RWPE1 (cell line): Measurements from ENCODE around the gene FCHSD2.

Source experiments
- CTCF ChIA-PET: fragments of 350-600 bp; sonication (Branson Sonifier 250); formaldehyde crosslinking; extraction: SDS; loops from one replicate; lab custom pipeline; 2021; lab: Yijun Ruan, JAX
- POLR2A ChIA-PET: fragments of 400-600 bp; formaldehyde crosslinking; extraction: SDS; loops from one replicate; lab custom pipeline; 2020; ENCODE audit warnings: antibody characterized with exemption; ENCODE audit not compliant: low non-redundant PET; lab: Yijun Ruan, JAX
- DNase-seq: peaks from one replicate; pipeline ENCODE4 v3.0.0; 2012; ENCODE audit warnings: low spot score
- H3K27ac ChIP-seq: fragments of 450-650 bp; 2 replicates; pipeline ENCODE4 v1.5.1; 2017
- CTCF ChIP-seq: fragments of 450-650 bp; conservative IDR thresholded peaks from 2 replicates; pipeline ENCODE4 v1.5.1; 2017; ENCODE audit warnings: low read depth, mild to moderate bottlenecking

The FCHSD2 gene

DNA sequence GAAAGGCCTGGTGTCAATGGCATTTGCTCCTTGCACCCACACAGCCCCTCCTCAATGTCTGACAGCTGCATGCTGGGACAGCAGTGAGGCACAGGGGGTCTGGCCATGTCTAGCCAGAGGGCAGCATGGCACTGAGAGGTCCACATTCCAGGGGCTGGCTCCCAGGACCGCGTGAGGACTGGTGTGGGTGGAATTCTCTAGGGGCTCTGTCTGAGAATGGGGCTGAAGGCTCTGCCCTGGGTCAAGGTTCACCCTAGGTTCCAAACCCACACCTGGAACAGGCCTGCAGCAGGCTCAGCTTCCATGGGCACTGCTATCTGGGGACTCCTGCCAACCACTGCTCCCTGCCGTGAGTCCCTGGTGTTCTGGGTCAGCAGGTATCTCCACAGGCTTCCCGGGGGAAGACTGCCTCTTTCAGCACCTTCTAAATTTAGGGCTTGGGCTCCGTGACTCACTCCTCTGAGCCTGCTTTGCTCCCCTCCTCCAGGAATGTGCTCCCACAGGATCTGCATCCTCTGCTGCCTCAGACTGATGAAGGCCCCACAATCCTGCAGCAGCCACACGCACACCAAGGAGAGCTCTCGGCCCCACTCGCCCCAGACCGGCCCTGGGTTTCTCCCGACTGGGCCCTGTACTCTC, 352.5 kb downstream of the FCHSD2 start:
- POLR2A ChIA-PET: no interaction called here
- DNase-seq: no peak
- peak overlapping the region; percentile 16; the same call in 1 of the 2 replicates for H3K27ac ChIP-seq
- CTCF ChIA-PET: interaction anchor here (0.9 kb wide), 1 partner anchor 23 kb away, joined by 3 read pairs; no protein-coding TSS in a partner anchor
- no peak for TF ChIP-seq CTCF

- ChIA-PET CTCF (interaction anchor here (1.1 kb wide), 1 partner anchor 63 kb away, joined by 3 read pairs; no protein-coding TSS in a partner anchor), POLR2A (no interaction called here)
- DNase-seq: no peak
- no peak for TF ChIP-seq CTCF
- no peak overlapping the region for H3K27ac ChIP-seq
Observed at GRCh38 chr11:72788241-72788640, 353.9 kb downstream of the FCHSD2 start.

DNA sequence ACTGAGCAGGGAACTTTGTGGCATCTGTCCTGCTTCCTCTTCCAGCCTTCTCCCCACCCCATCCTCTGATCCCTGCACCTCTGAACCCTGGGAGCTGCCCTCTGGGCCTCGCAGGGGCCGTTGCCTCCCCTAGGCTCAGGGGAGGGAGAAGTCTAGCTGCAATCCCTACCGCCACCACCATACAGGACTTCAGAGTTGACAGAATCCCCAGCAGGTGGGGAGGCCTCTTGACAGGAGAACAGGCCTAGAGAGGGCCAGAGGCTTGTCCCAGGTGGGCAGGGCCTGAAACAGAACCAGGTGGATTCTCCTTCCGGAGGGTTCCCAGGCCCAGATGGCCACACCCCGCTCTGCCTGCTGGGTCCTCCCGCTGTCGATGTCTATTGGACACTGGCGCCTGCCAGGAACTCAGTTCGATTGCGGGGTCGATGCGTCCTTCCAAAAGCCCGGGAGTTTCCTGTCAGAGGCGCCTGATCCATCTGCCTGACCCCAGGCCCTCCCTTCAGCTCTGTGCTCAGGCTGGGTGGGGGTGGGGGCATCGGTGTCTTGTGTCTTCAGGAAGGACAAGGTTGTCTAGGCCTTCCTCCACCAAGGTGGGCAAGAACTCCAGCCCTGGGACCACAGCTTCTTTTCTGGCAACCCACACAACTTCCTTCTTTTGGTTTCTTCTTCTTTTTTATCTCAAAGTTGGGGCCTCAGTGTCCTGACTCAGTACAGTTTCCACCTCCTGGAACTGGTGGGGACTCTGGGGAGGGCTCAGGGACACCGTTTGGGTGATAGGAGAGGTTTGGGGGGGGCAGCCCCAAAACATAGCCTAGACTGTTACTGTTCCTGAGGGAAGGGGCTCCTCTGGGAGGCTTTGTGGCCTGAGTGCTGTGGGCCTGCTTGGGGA, 354.7 kb downstream of the FCHSD2 start:
- DNase-seq: no peak
- TF ChIP-seq CTCF: no peak
- ChIA-PET CTCF (interaction anchor here (1.3 to 1.6 kb wide), 2 partner anchors 26 to 62 kb away, joined by 3 to 7 read pairs; no protein-coding TSS in a partner anchor), POLR2A (no interaction called here)
- H3K27ac ChIP-seq: no peak overlapping the region
